ENCODE data around the gene UBE2O.

The UBE2O gene

GRCh38 chr17:76353599-76354316 is 99.2 kb downstream of the UBE2O start, which contains the start of gene PRPSAP1:
TSS of gene PRPSAP1 (minus strand) at chr17:76353916. CDS start at chr17:76353703, 213 bp downstream.
- peaks cover 8% of the 10 kb centered on the region for H3K79me2 ChIP-seq (ENCODE audit: control insufficient read depth, insufficient read depth, low read length, poor library complexity)
- H2BK5ac ChIP-seq (ENCODE audit: low read depth, low read length, poor library complexity): peak within 1 kb of the TSS; percentile 100
- DNase-seq: peak; percentile 98 to 99
- peak within 1 kb of the TSS; percentile 89 for H3K27ac ChIP-seq (ENCODE audit: low read depth, low read length)
- H3K4me2 ChIP-seq (ENCODE audit: low read length): peak within 1 kb of the TSS; percentile 83
- peak within 1 kb of the TSS; percentile 99 for H4K12ac ChIP-seq (ENCODE audit: low read depth, low read length)
- H3K14ac ChIP-seq (ENCODE audit: low read length): peak within 1 kb of the TSS; percentile 98
- H3K9me3 ChIP-seq (ENCODE audit: insufficient read depth, low read depth, low read length): no peaks in the 10 kb centered on the region
- H2AFZ ChIP-seq (ENCODE audit: insufficient read depth, low read length, poor library complexity): peak within 1 kb of the TSS; percentile 99
- H3K36me3 ChIP-seq (ENCODE audit: control insufficient read depth in 1 of 2, insufficient read depth in 2 of 2, low read length in 2 of 2): no peaks in the 10 kb centered on the region
- H2BK12ac ChIP-seq (ENCODE audit: low read length): peak within 1 kb of the TSS; percentile 100
- peak within 1 kb of the TSS; percentile 97 for H3K18ac ChIP-seq (ENCODE audit: low read length)
- peak within 1 kb of the TSS; percentile 95 for H3K4ac ChIP-seq (ENCODE audit: low read depth, low read length)
- H3K79me1 ChIP-seq (ENCODE audit: low read length): peaks cover 9% of the 10 kb centered on the region
- H3K4me1 ChIP-seq (ENCODE audit: control insufficient read depth in 1 of 2, insufficient read depth in 2 of 2, low read length in 2 of 2): peaks cover 0 to 6% of the 10 kb centered on the region in 2 experiments
- no peak within 1 kb of the TSS for H3K23ac ChIP-seq (ENCODE audit: low read length)
- WGBS (ENCODE audit: extremely low coverage, insufficient coverage, insufficient read length): no CpG with 5 or more reads among the region's 75 CpGs
- H4K91ac ChIP-seq (ENCODE audit: low read depth, low read length): peak within 1 kb of the TSS; percentile 99
- H4K8ac ChIP-seq (ENCODE audit: low read depth, low read length): peak within 1 kb of the TSS; percentile 100
- peak within 1 kb of the TSS; percentile 92 for H3K9ac ChIP-seq (ENCODE audit: low read length)
- H3K27me3 ChIP-seq (ENCODE audit: insufficient read depth, low read length): no peaks in the 10 kb centered on the region
- H2AK5ac ChIP-seq (ENCODE audit: low read length): no peak within 1 kb of the TSS
- peak within 1 kb of the TSS; percentile 92 for H3K4me3 ChIP-seq (ENCODE audit: low read depth, low read length)
- peak within 1 kb of the TSS; percentile 100 for H2BK120ac ChIP-seq (ENCODE audit: insufficient read depth, low read length, poor library complexity)

DNA sequence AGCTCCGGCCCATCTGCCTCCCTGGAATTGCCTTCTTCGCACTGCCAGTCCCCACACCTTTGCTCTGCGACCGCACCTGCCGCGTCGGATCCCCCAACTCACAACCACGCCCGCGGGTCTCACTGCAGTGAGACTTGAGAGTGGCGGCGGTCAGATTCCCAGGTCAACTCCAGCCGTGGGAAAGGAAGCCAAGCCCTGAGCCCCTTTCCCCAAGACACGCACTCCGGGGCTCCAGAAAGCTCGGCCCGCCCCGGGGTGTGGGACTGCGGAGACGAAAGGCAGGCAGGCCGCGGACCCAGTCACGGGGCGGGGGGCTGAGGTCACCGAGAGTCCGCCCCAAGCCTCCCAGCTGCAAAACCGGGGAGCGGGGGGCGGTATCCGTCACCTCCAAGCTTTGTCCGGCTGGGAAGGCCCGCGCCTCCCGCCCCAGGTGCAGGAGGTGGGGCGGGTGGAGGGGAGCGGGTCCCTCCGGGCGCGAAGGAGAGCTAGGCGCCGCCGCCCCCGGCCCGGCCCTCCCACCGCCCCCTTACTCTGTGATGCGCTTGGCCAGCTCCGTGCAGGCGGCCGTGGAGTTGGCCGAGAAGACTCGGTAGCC is 99.9 kb downstream of the UBE2O start:
- peak overlapping the region; percentile 72 for H3K18ac ChIP-seq (ENCODE audit: low read length)
- H3K4me1 ChIP-seq (ENCODE audit: control insufficient read depth in 1 of 2, insufficient read depth in 2 of 2, low read length in 2 of 2): peaks cover 0 to 6% of the 10 kb centered on the region in 2 experiments
- no peaks in the 10 kb centered on the region for H3K36me3 ChIP-seq (ENCODE audit: control insufficient read depth in 1 of 2, insufficient read depth in 2 of 2, low read length in 2 of 2)
- H3K79me2 ChIP-seq (ENCODE audit: control insufficient read depth, insufficient read depth, low read length, poor library complexity): peaks cover 8% of the 10 kb centered on the region
- peak overlapping the region; percentile 92 for H3K4me3 ChIP-seq (ENCODE audit: low read depth, low read length)
- H3K23ac ChIP-seq (ENCODE audit: low read length): no peak overlapping the region
- peak overlapping the region; percentile 100 for H4K8ac ChIP-seq (ENCODE audit: low read depth, low read length)
- H3K27me3 ChIP-seq (ENCODE audit: insufficient read depth, low read length): no peaks in the 10 kb centered on the region
- no peak overlapping the region for H2BK120ac ChIP-seq (ENCODE audit: insufficient read depth, low read length, poor library complexity)
- peak overlapping the region; percentile 57 for H3K9ac ChIP-seq (ENCODE audit: low read length)
- no peak for DNase-seq
- no peaks in the 10 kb centered on the region for H3K9me3 ChIP-seq (ENCODE audit: insufficient read depth, low read depth, low read length)
- peak overlapping the region; percentile 94 for H2AFZ ChIP-seq (ENCODE audit: insufficient read depth, low read length, poor library complexity)
- peaks cover 9% of the 10 kb centered on the region for H3K79me1 ChIP-seq (ENCODE audit: low read length)
- peak overlapping the region; percentile 89 for H3K27ac ChIP-seq (ENCODE audit: low read depth, low read length)
- peak overlapping the region; percentile 100 for H2BK5ac ChIP-seq (ENCODE audit: low read depth, low read length, poor library complexity)
- peak overlapping the region; percentile 99 for H4K91ac ChIP-seq (ENCODE audit: low read depth, low read length)
- H3K4me2 ChIP-seq (ENCODE audit: low read length): peak overlapping the region; percentile 83
- no peak overlapping the region for H2BK12ac ChIP-seq (ENCODE audit: low read length)
- WGBS (ENCODE audit: extremely low coverage, insufficient coverage, insufficient read length): no CpG with 5 or more reads among the region's 51 CpGs
- no peak overlapping the region for H2AK5ac ChIP-seq (ENCODE audit: low read length)
- peak overlapping the region; percentile 99 for H4K12ac ChIP-seq (ENCODE audit: low read depth, low read length)
- peak overlapping the region; percentile 1 for H3K4ac ChIP-seq (ENCODE audit: low read depth, low read length)
- peak overlapping the region; percentile 77 for H3K14ac ChIP-seq (ENCODE audit: low read length)

- Histone ChIP-seq H3K4me2 (ENCODE audit: low read length) (no peak overlapping the region), H3K23ac (ENCODE audit: low read length) (no peak overlapping the region), H2BK12ac (ENCODE audit: low read length) (no peak overlapping the region), H4K12ac (ENCODE audit: low read depth, low read length) (no peak overlapping the region), H3K27me3 (ENCODE audit: insufficient read depth, low read length) (no peaks in the 10 kb centered on the region), H3K79me2 (ENCODE audit: control insufficient read depth, insufficient read depth, low read length, poor library complexity) (peaks cover 8% of the 10 kb centered on the region), H3K36me3 (ENCODE audit: control insufficient read depth in 1 of 2, insufficient read depth in 2 of 2, low read length in 2 of 2) (peaks cover 6 to 10% of the 10 kb centered on the region in 2 experiments), H4K91ac (ENCODE audit: low read depth, low read length) (no peak overlapping the region), H3K79me1 (ENCODE audit: low read length) (peaks cover 9% of the 10 kb centered on the region), H2AFZ (ENCODE audit: insufficient read depth, low read length, poor library complexity) (no peak overlapping the region), H3K4me1 (ENCODE audit: control insufficient read depth in 1 of 2, insufficient read depth in 2 of 2, low read length in 2 of 2) (peaks cover 0 to 6% of the 10 kb centered on the region in 2 experiments), H3K18ac (ENCODE audit: low read length) (no peak overlapping the region), H3K4me3 (ENCODE audit: low read depth, low read length) (no peak overlapping the region), H3K4ac (ENCODE audit: low read depth, low read length) (no peak overlapping the region), H3K9ac (ENCODE audit: low read length) (no peak overlapping the region), H3K14ac (ENCODE audit: low read length) (no peak overlapping the region), H2BK5ac (ENCODE audit: low read depth, low read length, poor library complexity) (no peak overlapping the region), H2BK120ac (ENCODE audit: insufficient read depth, low read length, poor library complexity) (no peak overlapping the region), H2AK5ac (ENCODE audit: low read length) (no peak overlapping the region), H3K9me3 (ENCODE audit: insufficient read depth, low read depth, low read length) (no peaks in the 10 kb centered on the region), H3K27ac (ENCODE audit: low read depth, low read length) (no peak overlapping the region), H4K8ac (ENCODE audit: low read depth, low read length) (no peak overlapping the region)
- no CpG with 5 or more reads among the region's 9 CpGs for WGBS (ENCODE audit: extremely low coverage, insufficient coverage, insufficient read length)
- peak in 1 of 2 donors; percentile 48 for DNase-seq
Measured at GRCh38 chr17:76351526-76352071, 101.4 kb downstream of the UBE2O start.

GRCh38 chr17:76350463-76350862 is 102.5 kb downstream of the UBE2O start:
- H3K14ac ChIP-seq (ENCODE audit: low read length): no peak overlapping the region
- no peak overlapping the region for H3K9ac ChIP-seq (ENCODE audit: low read length)
- H3K36me3 ChIP-seq (ENCODE audit: control insufficient read depth in 1 of 2, insufficient read depth in 2 of 2, low read length in 2 of 2): peaks cover 10 to 20% of the 10 kb centered on the region in 2 experiments
- H3K79me2 ChIP-seq (ENCODE audit: control insufficient read depth, insufficient read depth, low read length, poor library complexity): peaks cover 8% of the 10 kb centered on the region
- no peak overlapping the region for H2BK5ac ChIP-seq (ENCODE audit: low read depth, low read length, poor library complexity)
- H4K91ac ChIP-seq (ENCODE audit: low read depth, low read length): no peak overlapping the region
- H2AK5ac ChIP-seq (ENCODE audit: low read length): no peak overlapping the region
- peaks cover 0 to 6% of the 10 kb centered on the region in 2 experiments for H3K4me1 ChIP-seq (ENCODE audit: control insufficient read depth in 1 of 2, insufficient read depth in 2 of 2, low read length in 2 of 2)
- H3K79me1 ChIP-seq (ENCODE audit: low read length): peaks cover 9% of the 10 kb centered on the region
- H3K23ac ChIP-seq (ENCODE audit: low read length): no peak overlapping the region
- DNase-seq: no peak
- H2AFZ ChIP-seq (ENCODE audit: insufficient read depth, low read length, poor library complexity): no peak overlapping the region
- H3K4ac ChIP-seq (ENCODE audit: low read depth, low read length): no peak overlapping the region
- no peak overlapping the region for H2BK120ac ChIP-seq (ENCODE audit: insufficient read depth, low read length, poor library complexity)
- H2BK12ac ChIP-seq (ENCODE audit: low read length): no peak overlapping the region
- no CpG with 5 or more reads among the region's 5 CpGs for WGBS (ENCODE audit: extremely low coverage, insufficient coverage, insufficient read length)
- H3K4me2 ChIP-seq (ENCODE audit: low read length): no peak overlapping the region
- no peaks in the 10 kb centered on the region for H3K9me3 ChIP-seq (ENCODE audit: insufficient read depth, low read depth, low read length)
- H3K27ac ChIP-seq (ENCODE audit: low read depth, low read length): no peak overlapping the region
- no peak overlapping the region for H4K12ac ChIP-seq (ENCODE audit: low read depth, low read length)
- no peak overlapping the region for H3K18ac ChIP-seq (ENCODE audit: low read length)
- no peaks in the 10 kb centered on the region for H3K27me3 ChIP-seq (ENCODE audit: insufficient read depth, low read length)
- no peak overlapping the region for H4K8ac ChIP-seq (ENCODE audit: low read depth, low read length)
- H3K4me3 ChIP-seq (ENCODE audit: low read depth, low read length): no peak overlapping the region
